Fibroblast of mammary gland (primary cell): ENCODE data around the gene STIL.

Experiments used
- DNase-seq: peaks from one replicate; pipeline ENCODE4 v3.0.0-alpha.2; 2010; ENCODE audit warnings: low read depth
- H3K4me3 ChIP-seq: 2 replicates; pipeline ENCODE4 v1.5.1; 2011; ENCODE audit warnings: low read depth, mild to moderate bottlenecking, low read length, moderate library complexity; ENCODE audit not compliant: control insufficient read depth
- CTCF ChIP-seq: conservative IDR thresholded peaks from 2 replicates; pipeline ENCODE4 v1.5.1; 2011; ENCODE audit warnings: low read depth, low read length, inconsistent platforms; ENCODE audit not compliant: control insufficient read depth, insufficient read depth

Gene STIL

GRCh38 chr1:47252795-47253194 lies 61.2 kb downstream of the STIL start:
- no peak for DNase-seq
- no peak for TF ChIP-seq CTCF
- no peak overlapping the region for H3K4me3 ChIP-seq

GRCh38 chr1:47252369-47252768 lies 61.6 kb downstream of the STIL start:
- peak; percentile 17 for DNase-seq
- no peak for TF ChIP-seq CTCF
- H3K4me3 ChIP-seq: no peak overlapping the region

DNA sequence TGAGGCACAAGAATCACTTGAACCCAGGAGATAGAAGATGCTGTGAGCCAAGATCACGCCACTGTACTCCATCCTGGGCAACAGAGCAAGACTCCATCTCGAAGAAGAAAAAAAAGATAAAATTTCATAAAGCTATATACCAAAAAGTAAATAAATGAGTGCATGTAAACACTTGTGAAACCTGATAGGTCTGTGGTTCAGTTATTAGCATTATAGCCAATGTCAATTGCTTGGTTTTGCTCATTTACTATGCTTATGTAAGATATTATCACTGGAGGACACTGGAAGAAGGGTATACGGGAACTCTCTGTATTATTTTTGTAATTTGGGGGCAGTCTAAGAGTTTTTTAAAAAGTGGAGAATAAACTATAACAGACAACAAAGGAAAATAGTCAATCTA lies 64.2 kb downstream of the STIL start:
- TF ChIP-seq CTCF: no peak
- no peak overlapping the region for H3K4me3 ChIP-seq
- DNase-seq: no peak

GRCh38 chr1:47244339-47244862 lies 69.5 kb downstream of the STIL start:
- TF ChIP-seq CTCF: no peak
- no peak overlapping the region for H3K4me3 ChIP-seq
- DNase-seq: no peak

- no peak overlapping the region for H3K4me3 ChIP-seq
- TF ChIP-seq CTCF: no peak
- no peak for DNase-seq
Observed at GRCh38 chr1:47243910-47244309, 70.0 kb downstream of the STIL start.

GRCh38 chr1:47241114-47242113 lies 72.5 kb downstream of the STIL start:
- H3K4me3 ChIP-seq: no peak overlapping the region
- DNase-seq: no peak
- no peak for TF ChIP-seq CTCF
